Activated CD4-positive, alpha-beta memory T cell treated with anti-CD3 and anti-CD28 coated beads, Interleukin-2, amount 10 ng/mL, durations not matched to agents 7 days and 5 days (primary cell): ENCODE data around the gene CCDC183. TPM values are rescaled to one million over a fixed set of nuclear protein-coding genes. Genes with fewer than 3 reads are reported as not detected.
A peak's percentile ranks its signal among the peaks of the same experiment; 100 is the strongest.

ENCODE experiments used
- CTCF ChIA-PET: fragments of 350-600 bp; sonication (Branson Sonifier 250); formaldehyde crosslinking; loops from one replicate; lab custom pipeline; 2021; ENCODE audit warnings: antibody characterized with exemption, inconsistent platforms; lab: Charles Lee
- POLR2A ChIA-PET: fragments of 350-600 bp; sonication (Branson Sonifier 250); formaldehyde crosslinking; loops from one replicate; lab custom pipeline; 2021; ENCODE audit warnings: antibody characterized with exemption; lab: Charles Lee
- DNase-seq: peaks from one replicate; pipeline ENCODE4 v3.0.0-alpha.2; 2020
- H3K27ac Mint-ChIP-seq: one replicate; pipeline ENCODE4 v1.8.0; 2021; ENCODE audit warnings: mild to moderate bottlenecking, mixed read lengths
- H3K27me3 Mint-ChIP-seq: one replicate; pipeline ENCODE4 v1.8.0; 2021; ENCODE audit warnings: mixed read lengths
- H3K36me3 Mint-ChIP-seq: one replicate; pipeline ENCODE4 v1.8.0; 2021; ENCODE audit warnings: low read depth, mixed read lengths
- H3K4me1 Mint-ChIP-seq: one replicate; pipeline ENCODE4 v1.8.0; 2021; ENCODE audit warnings: mixed read lengths
- H3K4me3 Mint-ChIP-seq: one replicate; pipeline ENCODE4 v1.8.0; 2021; ENCODE audit warnings: mild to moderate bottlenecking, mixed read lengths
- H3K9me3 Mint-ChIP-seq: one replicate; pipeline ENCODE4 v1.8.0; 2021; ENCODE audit warnings: mixed read lengths
- total RNA-seq, 2 experiments: library from RNA; stranded (reverse); gene quantifications; one replicate each; pipeline ENCODE4 v1.2.3, GENCODE V29; 2021

CCDC183 gene
- total RNA-seq, 2 experiments from 2014 or later, result 0.96 to 1.4 TPM

GRCh38 chr9:136848393-136849037, 52.4 kb downstream of the CCDC183 start:
- ChIA-PET POLR2A (interaction anchor here (1.0 to 3.0 kb wide), 4 partner anchors 33 to 95 kb away, joined by 4 to 19 read pairs (median 6); partner anchors contain the start of genes FBXW5 and TRAF2), CTCF (interaction anchor here (0.6 to 2.6 kb wide), 3 partner anchors 14 to 186 kb away, joined by 3 to 9 read pairs (median 4); partner anchors contain the start of gene TMEM141)
- Mint-ChIP-seq H3K27me3 (peaks cover 18% of the 10 kb centered on the region), H3K9me3 (no peaks in the 10 kb centered on the region), H3K4me1 (peaks cover 24% of the 10 kb centered on the region), H3K27ac (peak overlapping the region; percentile 85), H3K4me3 (peak overlapping the region; percentile 93), H3K36me3 (peaks cover 13% of the 10 kb centered on the region)
- peak; percentile 59 for DNase-seq

GRCh38 chr9:136849038-136849959, 53.2 kb downstream of the CCDC183 start, which contains the start of gene PHPT1:
PHPT1 (plus strand) TSS chr9:136849409; CDS start chr9:136849431, 22 bp downstream.
- ChIA-PET POLR2A (interaction anchor here (1.5 to 3.0 kb wide), 2 partner anchors 33 to 37 kb away, joined by 5 to 19 read pairs; partner anchors contain the start of gene TRAF2), CTCF (interaction anchor here (0.6 to 2.6 kb wide), 4 partner anchors 38 to 186 kb away, joined by 3 to 9 read pairs (median 4); partner anchors contain the start of gene TMEM141)
- H3K9me3 Mint-ChIP-seq, result no peaks in the 10 kb centered on the region
- H3K27me3 Mint-ChIP-seq, result peaks cover 18% of the 10 kb centered on the region
- H3K4me1 Mint-ChIP-seq, result peaks cover 21% of the 10 kb centered on the region
- H3K27ac Mint-ChIP-seq, result peak within 1 kb of the TSS; percentile 85
- H3K36me3 Mint-ChIP-seq, result peaks cover 13% of the 10 kb centered on the region
- peak within 1 kb of the TSS; percentile 93 for H3K4me3 Mint-ChIP-seq
- DNase-seq, result peak; percentile 97

- ChIA-PET CTCF (interaction anchor here (0.6 to 1.5 kb wide), 2 partner anchors 39 to 62 kb away, joined by 3 to 4 read pairs; no protein-coding TSS in a partner anchor), POLR2A (no interaction called here)
- peaks cover 21% of the 10 kb centered on the region for H3K4me1 Mint-ChIP-seq
- peak overlapping the region; percentile 59 for H3K27ac Mint-ChIP-seq
- peaks cover 16% of the 10 kb centered on the region for H3K27me3 Mint-ChIP-seq
- peak overlapping the region; percentile 93 for H3K4me3 Mint-ChIP-seq
- peaks cover 12% of the 10 kb centered on the region for H3K36me3 Mint-ChIP-seq
- no peaks in the 10 kb centered on the region for H3K9me3 Mint-ChIP-seq
- no peak for DNase-seq
These were observed 54.1 kb downstream of the CCDC183 start for GRCh38 chr9:136849960-136850865.

- POLR2A ChIA-PET, result interaction anchor here (1.5 kb wide), 1 partner anchor 30 kb away, joined by 3 read pairs; no protein-coding TSS in a partner anchor
- CTCF ChIA-PET, result interaction anchor here (1.5 kb wide), 1 partner anchor 63 kb away, joined by 3 read pairs; no protein-coding TSS in a partner anchor
- H3K4me1 Mint-ChIP-seq, result peaks cover 20% of the 10 kb centered on the region
These were observed 55.0 kb downstream of the CCDC183 start for GRCh38 chr9:136850866-136851775.

GRCh38 chr9:136851941-136852663, 56.0 kb downstream of the CCDC183 start, which contains the start of gene MAMDC4:
MAMDC4 (plus strand) TSS chr9:136852346; CDS start chr9:136852417, 71 bp downstream.
- ChIA-PET CTCF (no interaction called here), POLR2A (interaction anchor here (1.5 kb wide), 1 partner anchor 29 kb away, joined by 3 read pairs; no protein-coding TSS in a partner anchor)
- peaks cover 7% of the 10 kb centered on the region for H3K27me3 Mint-ChIP-seq
- peak within 1 kb of the TSS; percentile 21 for H3K27ac Mint-ChIP-seq
- no peaks in the 10 kb centered on the region for H3K9me3 Mint-ChIP-seq
- no peak within 1 kb of the TSS for H3K4me3 Mint-ChIP-seq
- H3K36me3 Mint-ChIP-seq, result peaks cover 7% of the 10 kb centered on the region
- H3K4me1 Mint-ChIP-seq, result peaks cover 14% of the 10 kb centered on the region
- no peak for DNase-seq

More at GRCh38 chr9:136850866-136851775, 55.0 kb downstream of the CCDC183 start:
- no peak for DNase-seq
- H3K9me3 Mint-ChIP-seq, result no peaks in the 10 kb centered on the region
- peak overlapping the region; percentile 21 for H3K27ac Mint-ChIP-seq
- H3K27me3 Mint-ChIP-seq, result peaks cover 13% of the 10 kb centered on the region
- H3K36me3 Mint-ChIP-seq, result peaks cover 10% of the 10 kb centered on the region
- no peak overlapping the region for H3K4me3 Mint-ChIP-seq

GRCh38 chr9:136852664-136853595, 56.8 kb downstream of the CCDC183 start:
- peaks cover 2% of the 10 kb centered on the region for H3K36me3 Mint-ChIP-seq
- POLR2A ChIA-PET, result interaction anchor here (1.5 kb wide), 1 partner anchor 28 kb away, joined by 3 read pairs; no protein-coding TSS in a partner anchor

GRCh38 chr9:136853596-136854112, 57.5 kb downstream of the CCDC183 start:
- CTCF ChIA-PET, result no interaction called here
- Mint-ChIP-seq H3K4me3 (no peak overlapping the region), H3K4me1 (peaks cover 7% of the 10 kb centered on the region), H3K27me3 (no peaks in the 10 kb centered on the region), H3K9me3 (no peaks in the 10 kb centered on the region), H3K36me3 (peaks cover 2% of the 10 kb centered on the region), H3K27ac (no peak overlapping the region)
- no peak for DNase-seq
- POLR2A ChIA-PET, result no interaction called here

More at GRCh38 chr9:136852664-136853595, 56.8 kb downstream of the CCDC183 start:
- DNase-seq, result no peak
- Mint-ChIP-seq H3K27ac (no peak overlapping the region), H3K4me3 (no peak overlapping the region), H3K27me3 (peaks cover 2% of the 10 kb centered on the region), H3K9me3 (no peaks in the 10 kb centered on the region), H3K4me1 (peaks cover 8% of the 10 kb centered on the region)
- CTCF ChIA-PET, result interaction anchor here (0.6 kb wide), 1 partner anchor 56 kb away, joined by 4 read pairs; no protein-coding TSS in a partner anchor

- POLR2A ChIA-PET, result no interaction called here
- H3K4me1 Mint-ChIP-seq, result peaks cover 7% of the 10 kb centered on the region
- no peaks in the 10 kb centered on the region for H3K9me3 Mint-ChIP-seq
- H3K36me3 Mint-ChIP-seq, result peaks cover 2% of the 10 kb centered on the region
- CTCF ChIA-PET, result no interaction called here
- no peaks in the 10 kb centered on the region for H3K27me3 Mint-ChIP-seq
- no peak overlapping the region for H3K27ac Mint-ChIP-seq
- DNase-seq, result no peak
- no peak overlapping the region for H3K4me3 Mint-ChIP-seq
These were observed 58.1 kb downstream of the CCDC183 start for GRCh38 chr9:136854113-136854841.

GRCh38 chr9:136854842-136855460, 58.8 kb downstream of the CCDC183 start:
- Mint-ChIP-seq H3K4me1 (peaks cover 4% of the 10 kb centered on the region), H3K36me3 (no peaks in the 10 kb centered on the region), H3K4me3 (no peak overlapping the region), H3K27ac (no peak overlapping the region), H3K27me3 (no peaks in the 10 kb centered on the region), H3K9me3 (no peaks in the 10 kb centered on the region)
- no peak for DNase-seq
- ChIA-PET POLR2A (no interaction called here), CTCF (no interaction called here)
